Activated CD8-positive, alpha-beta memory T cell treated with anti-CD3 and anti-CD28 coated beads, Interleukin-2, amount 10 ng/mL, durations not matched to agents 7 days and 5 days (primary cell): ENCODE measurements around the gene DVL1. TPM values are rescaled to one million over a fixed set of nuclear protein-coding genes. Genes with fewer than 3 reads are reported as not detected.

Experiments used
- ATAC-seq: fragments of 150-1000 bp; cut with Tn5 transposase; one replicate; pipeline ENCODE4 v1.10.0; 2021; ENCODE audit warnings: moderate library complexity
- CTCF ChIA-PET: fragments of 350-600 bp; sonication (Branson Sonifier 250); formaldehyde crosslinking; loops from one replicate; lab custom pipeline; 2021; ENCODE audit warnings: antibody characterized with exemption; lab: Charles Lee
- DNase-seq: peaks from one replicate; pipeline ENCODE4 v3.0.0-alpha.2; 2020
- H3K27ac Mint-ChIP-seq: one replicate; pipeline ENCODE4 v1.8.0; 2021; ENCODE audit warnings: mild to moderate bottlenecking, mixed read lengths
- H3K27me3 Mint-ChIP-seq: one replicate; pipeline ENCODE4 v1.8.0; 2021; ENCODE audit warnings: mixed read lengths
- H3K36me3 Mint-ChIP-seq: one replicate; pipeline ENCODE4 v1.8.0; 2021; ENCODE audit warnings: mild to moderate bottlenecking, mixed read lengths
- H3K4me1 Mint-ChIP-seq: one replicate; pipeline ENCODE4 v1.8.0; 2021; ENCODE audit warnings: mixed read lengths
- H3K4me3 Mint-ChIP-seq: one replicate; pipeline ENCODE4 v1.8.0; 2021; ENCODE audit warnings: mild to moderate bottlenecking, moderate library complexity, mixed read lengths
- H3K9me3 Mint-ChIP-seq: one replicate; pipeline ENCODE4 v1.8.0; 2022; ENCODE audit warnings: low read depth, mixed read lengths
- total RNA-seq, 2 experiments: library from RNA; stranded (reverse); gene quantifications; one replicate each; pipeline ENCODE4 v1.2.3, GENCODE V29; 2021

DVL1 gene
- total RNA-seq, 2 experiments from 2014 or later, result 35.2 to 42.0 TPM

- peaks cover 6% of the 10 kb centered on the region for H3K36me3 Mint-ChIP-seq
- H3K27me3 Mint-ChIP-seq, result no peaks in the 10 kb centered on the region
- H3K4me1 Mint-ChIP-seq, result peaks cover 21% of the 10 kb centered on the region
- DNase-seq (no peak), ATAC-seq (no peak)
- CTCF ChIA-PET, result interaction anchor here (0.9 kb wide), 1 partner anchor 61 kb away, joined by 3 read pairs; no protein-coding TSS in a partner anchor
- H3K9me3 Mint-ChIP-seq, result no peaks in the 10 kb centered on the region
- no peak overlapping the region for H3K27ac Mint-ChIP-seq
- peak overlapping the region; percentile 77 for H3K4me3 Mint-ChIP-seq
These were observed 39.2 kb downstream of the DVL1 start for GRCh38 chr1:1310109-1310385.

- Mint-ChIP-seq H3K27ac (peak overlapping the region; percentile 19), H3K4me3 (peak overlapping the region; percentile 77), H3K36me3 (peaks cover 6% of the 10 kb centered on the region), H3K9me3 (no peaks in the 10 kb centered on the region), H3K4me1 (peaks cover 23% of the 10 kb centered on the region), H3K27me3 (no peaks in the 10 kb centered on the region)
- ATAC-seq, result no peak
- CTCF ChIA-PET, result interaction anchor here (0.9 to 1.0 kb wide), 2 partner anchors 10 to 62 kb away, joined by 3 read pairs; no protein-coding TSS in a partner anchor
- DNase-seq, result peak; percentile 53
These were observed 39.7 kb downstream of the DVL1 start for GRCh38 chr1:1309251-1310108.

DNA sequence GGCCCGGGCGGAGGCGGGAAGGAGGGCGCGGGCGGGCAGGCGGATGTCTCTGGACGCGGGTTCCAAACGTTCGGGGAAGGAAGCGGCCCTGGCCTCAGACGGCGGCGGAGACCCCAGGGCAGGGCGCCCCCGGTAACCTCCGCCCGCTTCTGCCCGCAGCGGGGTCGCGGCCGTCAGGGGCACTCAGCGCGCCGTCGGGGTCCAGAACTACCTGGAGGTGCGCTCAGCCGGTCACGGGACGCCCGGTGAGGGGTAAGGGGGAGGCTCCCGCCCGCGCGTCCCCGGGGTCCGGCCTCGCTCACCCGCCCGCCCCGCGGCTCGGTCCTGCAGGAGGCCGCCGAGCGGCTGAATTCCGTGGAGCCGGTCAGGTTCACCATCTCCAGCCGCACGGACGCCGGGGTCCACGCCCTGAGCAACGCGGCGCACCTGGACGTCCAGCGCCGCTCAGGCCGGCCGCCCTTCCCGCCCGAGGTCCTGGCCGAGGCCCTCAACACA lies 40.4 kb downstream of the DVL1 start:
- Mint-ChIP-seq H3K27me3 (no peaks in the 10 kb centered on the region), H3K4me3 (peak overlapping the region; percentile 77), H3K4me1 (peaks cover 24% of the 10 kb centered on the region), H3K9me3 (no peaks in the 10 kb centered on the region), H3K36me3 (peaks cover 5% of the 10 kb centered on the region), H3K27ac (peak overlapping the region; percentile 74)
- CTCF ChIA-PET, result interaction anchor here (1.0 kb wide), 1 partner anchor 11 kb away, joined by 3 read pairs; no protein-coding TSS in a partner anchor
- DNase-seq (no peak), ATAC-seq (no peak)

- peak; percentile 66 for ATAC-seq
- H3K27me3 Mint-ChIP-seq, result no peaks in the 10 kb centered on the region
- no peaks in the 10 kb centered on the region for H3K9me3 Mint-ChIP-seq
- H3K4me1 Mint-ChIP-seq, result peaks cover 24% of the 10 kb centered on the region
- CTCF ChIA-PET, result no interaction called here
- peak; percentile 91 for DNase-seq
- peak within 1 kb of the TSS; percentile 85 for H3K4me3 Mint-ChIP-seq
- H3K27ac Mint-ChIP-seq, result peak within 1 kb of the TSS; percentile 92
- H3K36me3 Mint-ChIP-seq, result no peaks in the 10 kb centered on the region
These were observed 41.1 kb downstream of the DVL1 start, which contains the start of the genes ACAP3 and PUSL1 for GRCh38 chr1:1307923-1308755. TSS of gene ACAP3 (minus strand) at chr1:1307930. CDS start at chr1:1307815, 115 bp downstream. TSS of gene PUSL1 (plus strand) at chr1:1308597. CDS start at chr1:1308644, 47 bp downstream.

DNA sequence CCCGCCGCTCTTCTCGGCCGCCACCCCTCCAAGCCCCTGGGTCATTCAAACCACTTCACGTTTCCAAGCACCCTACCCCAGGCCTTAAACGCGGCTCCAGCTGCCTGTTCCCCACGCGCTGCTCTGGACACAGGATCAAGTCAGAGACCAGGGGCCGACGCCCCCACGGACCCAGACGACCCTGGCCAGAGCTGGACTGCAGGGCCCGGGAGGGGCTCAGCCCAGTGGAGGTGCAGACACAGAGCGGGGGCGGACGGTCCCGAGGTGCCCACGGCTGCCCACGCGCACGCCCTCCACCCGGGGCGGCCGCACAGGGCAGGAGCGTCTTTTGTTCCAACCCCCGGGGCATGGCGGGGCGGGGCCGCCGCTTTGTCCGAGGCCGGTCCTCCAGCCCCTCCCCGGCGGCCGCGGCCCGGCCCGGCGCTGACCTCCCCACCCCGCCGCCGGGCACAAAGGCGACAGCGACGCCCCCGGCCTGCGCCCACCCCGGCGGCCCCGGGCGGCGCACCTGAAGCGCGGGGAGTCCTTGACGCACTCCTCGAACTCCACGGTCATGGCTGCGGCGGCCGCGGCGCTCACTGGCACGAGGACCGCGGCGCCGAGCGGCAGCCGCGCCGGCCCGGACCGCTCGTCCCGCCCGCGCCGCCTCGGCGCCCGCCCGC lies 41.8 kb downstream of the DVL1 start:
- DNase-seq, result no peak
- peaks cover 24% of the 10 kb centered on the region for H3K4me1 Mint-ChIP-seq
- H3K9me3 Mint-ChIP-seq, result no peaks in the 10 kb centered on the region
- CTCF ChIA-PET, result interaction anchor here (0.7 to 1.1 kb wide), 3 partner anchors 41 to 294 kb away, joined by 3 to 4 read pairs (median 3); partner anchors contain the start of gene ISG15
- H3K36me3 Mint-ChIP-seq, result no peaks in the 10 kb centered on the region
- H3K27me3 Mint-ChIP-seq, result no peaks in the 10 kb centered on the region
- peak overlapping the region; percentile 92 for H3K27ac Mint-ChIP-seq
- peak; percentile 1 for ATAC-seq
- H3K4me3 Mint-ChIP-seq, result peak overlapping the region; percentile 85

- DNase-seq (no peak), ATAC-seq (no peak)
- Mint-ChIP-seq H3K27me3 (no peaks in the 10 kb centered on the region), H3K4me1 (peaks cover 24% of the 10 kb centered on the region), H3K36me3 (no peaks in the 10 kb centered on the region), H3K9me3 (no peaks in the 10 kb centered on the region), H3K4me3 (peak overlapping the region; percentile 85), H3K27ac (peak overlapping the region; percentile 92)
- CTCF ChIA-PET, result interaction anchor here (0.7 to 1.1 kb wide), 3 partner anchors 41 to 293 kb away, joined by 3 to 4 read pairs (median 3); partner anchors contain the start of gene ISG15
These were observed 42.5 kb downstream of the DVL1 start for GRCh38 chr1:1306661-1307260.

DNA sequence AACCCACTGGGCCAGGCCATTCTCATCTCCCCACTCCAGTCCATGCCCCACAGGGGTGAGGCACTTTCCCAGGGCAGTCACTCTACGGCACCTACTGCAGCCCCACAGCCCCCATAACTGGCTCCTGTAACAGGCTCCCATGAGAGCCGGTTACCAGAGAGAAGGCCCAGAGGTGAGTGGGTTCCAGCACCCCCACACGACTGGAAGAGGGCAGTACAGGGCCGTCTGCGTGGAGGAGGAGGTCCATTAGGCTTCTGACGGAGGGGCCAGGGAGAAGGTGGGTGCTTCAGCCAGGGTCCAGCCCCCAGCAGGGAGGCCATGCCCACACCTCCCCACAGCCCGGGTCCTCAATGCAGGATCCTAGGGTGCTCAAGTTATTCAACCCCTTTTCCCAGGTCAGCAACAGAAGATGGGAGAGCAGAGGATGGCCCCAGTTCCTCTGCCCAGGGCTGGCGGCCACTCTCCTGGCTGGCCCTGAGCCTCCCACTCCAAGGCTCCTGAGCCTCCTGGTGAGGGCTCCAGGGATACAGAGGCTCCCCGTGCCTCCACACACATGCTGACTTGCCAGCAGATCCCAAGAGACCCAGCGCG lies 43.1 kb downstream of the DVL1 start:
- no peaks in the 10 kb centered on the region for H3K36me3 Mint-ChIP-seq
- ATAC-seq, result no peak
- CTCF ChIA-PET, result interaction anchor here (1.0 to 2.2 kb wide), 7 partner anchors 42 to 292 kb away, joined by 3 to 20 read pairs (median 5); partner anchors contain the start of genes AURKAIP1 and ISG15

GRCh38 chr1:1305300-1306069 lies 43.7 kb downstream of the DVL1 start:
- Mint-ChIP-seq H3K9me3 (no peaks in the 10 kb centered on the region), H3K4me1 (peaks cover 24% of the 10 kb centered on the region), H3K27ac (peak overlapping the region; percentile 92), H3K4me3 (peak overlapping the region; percentile 85), H3K27me3 (no peaks in the 10 kb centered on the region), H3K36me3 (no peaks in the 10 kb centered on the region)
- DNase-seq (peak; percentile 91), ATAC-seq (peak; percentile 67)
- CTCF ChIA-PET, result interaction anchor here (0.6 to 2.2 kb wide), 14 partner anchors 9 to 241 kb away, joined by 3 to 20 read pairs (median 4); partner anchors contain the start of genes AURKAIP1 and CCNL2

More for the DNA sequence above, 43.1 kb downstream of the DVL1 start:
- Mint-ChIP-seq H3K27ac (peak overlapping the region; percentile 92), H3K4me1 (peaks cover 24% of the 10 kb centered on the region), H3K9me3 (no peaks in the 10 kb centered on the region), H3K4me3 (peak overlapping the region; percentile 85), H3K27me3 (no peaks in the 10 kb centered on the region)
- peak; percentile 68 for DNase-seq

DNA sequence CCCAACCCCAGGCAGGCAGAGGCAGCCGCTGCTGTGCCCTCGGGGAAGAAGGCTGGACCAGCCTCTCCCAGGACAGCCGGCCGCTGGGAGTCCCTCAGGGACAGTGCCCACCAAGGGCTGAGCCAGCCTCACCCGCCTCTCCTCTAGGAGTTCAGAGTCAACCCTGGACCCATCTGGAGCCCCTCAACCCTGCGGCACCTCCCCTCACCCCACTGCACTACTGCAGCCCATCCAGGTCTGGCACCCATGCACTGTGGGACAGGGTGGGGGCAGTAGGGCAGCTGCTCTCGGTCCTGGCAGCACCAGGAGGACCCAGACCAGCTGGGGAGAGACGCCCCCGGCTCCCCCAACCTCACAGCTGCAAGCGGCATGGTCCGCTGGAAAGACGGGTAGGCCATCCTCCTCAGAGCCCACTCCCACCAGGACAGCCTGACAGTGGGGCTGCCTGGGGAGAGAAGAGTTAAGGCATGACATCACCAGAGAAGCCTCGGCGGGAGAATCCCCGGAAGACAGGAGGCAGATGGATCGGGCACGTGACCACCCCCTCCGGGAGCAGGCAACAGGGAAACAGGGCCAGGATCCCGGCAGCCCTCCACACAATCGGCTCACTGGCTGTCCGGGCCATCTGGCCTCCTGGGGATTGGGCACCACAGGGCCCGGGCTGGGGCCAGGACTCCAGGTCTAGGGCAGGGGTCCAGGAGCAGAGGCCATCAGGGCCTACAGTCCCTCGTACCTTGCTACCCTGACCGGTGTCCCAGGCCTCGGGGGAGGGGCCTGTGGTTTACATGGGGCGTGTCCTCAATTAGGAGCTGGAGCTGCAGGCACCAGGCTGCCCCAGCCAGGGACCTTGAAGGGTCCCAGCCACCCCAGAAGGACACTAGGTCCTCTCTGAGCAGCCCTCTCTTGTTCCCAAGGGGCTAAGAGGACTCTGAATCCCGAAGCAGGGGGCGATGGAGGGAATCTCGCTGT lies 44.6 kb downstream of the DVL1 start:
- CTCF ChIA-PET, result interaction anchor here (0.6 to 2.2 kb wide), 12 partner anchors 8 to 241 kb away, joined by 3 to 20 read pairs (median 5); partner anchors contain the start of genes AURKAIP1 and CCNL2
- no peak for ATAC-seq
- no peaks in the 10 kb centered on the region for H3K9me3 Mint-ChIP-seq
- peak overlapping the region; percentile 92 for H3K27ac Mint-ChIP-seq
- no peaks in the 10 kb centered on the region for H3K27me3 Mint-ChIP-seq
- DNase-seq, result no peak
- no peaks in the 10 kb centered on the region for H3K36me3 Mint-ChIP-seq
- H3K4me1 Mint-ChIP-seq, result peaks cover 19% of the 10 kb centered on the region
- H3K4me3 Mint-ChIP-seq, result peak overlapping the region; percentile 85

GRCh38 chr1:1303736-1304135 lies 45.5 kb downstream of the DVL1 start:
- Mint-ChIP-seq H3K36me3 (no peaks in the 10 kb centered on the region), H3K4me3 (no peak overlapping the region), H3K27ac (no peak overlapping the region), H3K27me3 (no peaks in the 10 kb centered on the region), H3K9me3 (no peaks in the 10 kb centered on the region), H3K4me1 (peaks cover 19% of the 10 kb centered on the region)
- CTCF ChIA-PET, result interaction anchor here (2.2 kb wide), 1 partner anchor 181 kb away, joined by 20 read pairs; no protein-coding TSS in a partner anchor
- ATAC-seq (no peak), DNase-seq (no peak)
